Measurements from ENCODE around the gene DOK6. TPM values are rescaled to one million over a fixed set of nuclear protein-coding genes. Genes with fewer than 3 reads are reported as not detected.

DOK6 gene
- total RNA-seq (2021) (0.48 to 4.1 TPM (median 2.5 TPM) in 3 replicates), Bru-seq, nascent RNA (percentile 41 among the genes with signal in this experiment)
- long read RNA-seq, experiment 1, full-length matches to known transcripts, result 4 of 17 reads
- long read RNA-seq, experiment 1, partial matches to known transcripts, result 6 of 17 reads
- long read RNA-seq, experiment 1, other reads (novel, unspliced or antisense), result 7 of 17 reads
- long read RNA-seq, experiment 2, full-length matches to known transcripts, result 1 of 4 reads
- long read RNA-seq, experiment 2, partial matches to known transcripts, result 0 of 4 reads
- long read RNA-seq, experiment 2, other reads (novel, unspliced or antisense), result 3 of 4 reads
- long read RNA-seq, experiment 3, result 0 reads

GRCh38 chr18:69400253-69400975, at the start of gene DOK6:
Gene DOK6 (plus strand): TSS chr18:69400888.
- H3K36me3 Mint-ChIP-seq, result no peaks in the 10 kb centered on the region
- no peaks in the 10 kb centered on the region for H3K9me3 Mint-ChIP-seq
- DNase-seq (ENCODE audit: low spot score), result peak; percentile 67
- peaks cover 43% of the 10 kb centered on the region for H3K4me1 Mint-ChIP-seq
- H3K27me3 Mint-ChIP-seq (ENCODE audit: low read depth), result peaks cover 53% of the 10 kb centered on the region
- peak within 1 kb of the TSS; percentile 83 for H3K4me3 Mint-ChIP-seq
- CTCF ChIA-PET, result interaction anchor here (1.6 kb wide), 1 partner anchor 69 kb away, joined by 4 read pairs; no protein-coding TSS in a partner anchor
- TF ChIP-seq E2F5 (CRISPR knock-in tag; IDR thresholded peaks at IDR 0.05) (no peak), IRF1 (CRISPR knock-in tag; IDR thresholded peaks at IDR 0.05) (no peak), ZNF425 (CRISPR knock-in tag; conservative IDR thresholded peaks at IDR 0.05) (no peak), ZMAT4 (CRISPR knock-in tag; IDR thresholded peaks at IDR 0.05) (no peak), GABPB1 (CRISPR knock-in tag; IDR thresholded peaks at IDR 0.05) (peak; percentile 32; the same call in 1 of the 2 replicates), JUN (CRISPR knock-in tag; IDR thresholded peaks at IDR 0.05) (no peak), ZNF512 (CRISPR knock-in tag; IDR thresholded peaks at IDR 0.05; ENCODE audit: borderline replicate concordance) (no peak), MAX (CRISPR knock-in tag; IDR thresholded peaks at IDR 0.05) (peak; percentile 70; the same call in 1 of the 2 replicates), TEAD1 (CRISPR knock-in tag; IDR thresholded peaks at IDR 0.05) (0 out of 2 replicates have a peak, but pooled peaks have one; percentile 12), E2F1 (CRISPR knock-in tag; IDR thresholded peaks at IDR 0.05) (0 out of 2 replicates have a peak, but pooled peaks have one; percentile 39), ZNF219 (CRISPR knock-in tag; IDR thresholded peaks at IDR 0.05; ENCODE audit: borderline replicate concordance) (0 out of 2 replicates have a peak, but pooled peaks have one; percentile 21), NR3C1 (CRISPR knock-in tag; conservative IDR thresholded peaks at IDR 0.05; ENCODE audit: low read depth) (no peak), PRRX2 (CRISPR knock-in tag; IDR thresholded peaks at IDR 0.05) (no peak), OVOL2 (CRISPR knock-in tag; IDR thresholded peaks at IDR 0.05; ENCODE audit: borderline replicate concordance) (no peak)
- H3K27ac Mint-ChIP-seq, result peak within 1 kb of the TSS; percentile 32; the same call in 1 of the 2 replicates
- POLR2A ChIA-PET, result no interaction called here
- peak; percentile 63 for ATAC-seq

GRCh38 chr18:69353023-69353422, 47.7 kb upstream of the DOK6 start:
- ATAC-seq, result no peak
- Mint-ChIP-seq H3K27ac (no peak overlapping the region), H3K36me3 (no peaks in the 10 kb centered on the region), H3K27me3 (ENCODE audit: low read depth) (no peaks in the 10 kb centered on the region), H3K4me1 (no peaks in the 10 kb centered on the region), H3K9me3 (peaks cover 1% of the 10 kb centered on the region), H3K4me3 (no peak overlapping the region)
- CTCF ChIA-PET, result no interaction called here
- no peak for TF ChIP-seq FOXJ3 (CRISPR knock-in tag; IDR thresholded peaks at IDR 0.05; ENCODE audit: borderline replicate concordance)
- TF ChIP-seq STAT6 (CRISPR knock-in tag; conservative IDR thresholded peaks at IDR 0.05; ENCODE audit: low read depth), result no peak
- no peak for TF ChIP-seq NFE2L1 (CRISPR knock-in tag; IDR thresholded peaks at IDR 0.05)
- no peak for TF ChIP-seq CREM (CRISPR knock-in tag; IDR thresholded peaks at IDR 0.05)
- TF ChIP-seq SMAD4 (CRISPR knock-in tag; IDR thresholded peaks at IDR 0.05), result no peak
- no peak for TF ChIP-seq FOXP1 (CRISPR knock-in tag; IDR thresholded peaks at IDR 0.05; ENCODE audit: borderline replicate concordance)
- no peak for TF ChIP-seq GABPB1 (CRISPR knock-in tag; IDR thresholded peaks at IDR 0.05)
- no peak for TF ChIP-seq TP53 (CRISPR knock-in tag; IDR thresholded peaks at IDR 0.05)
- no peak for TF ChIP-seq FOXK1 (CRISPR knock-in tag; IDR thresholded peaks at IDR 0.05)
- no peak for DNase-seq (ENCODE audit: low spot score)
- POLR2A ChIA-PET, result no interaction called here

Data from WTC11 (cell line).